Peyer's patch (tissue), 4 donors: ENCODE results near the gene TSPAN4. TPM values are rescaled to one million over a fixed set of nuclear protein-coding genes. Genes with fewer than 3 reads are reported as not detected.

Experiments used
- DNase-seq, 3 donors: peaks; one replicate each; pipeline ENCODE4 v3.0.0-alpha.2; 2017 to 2019
- H3K27ac ChIP-seq, 4 donors: fragments of 200-600 bp; sonication (generic); one replicate each; pipeline ENCODE4 v1.5.1; 2016 to 2019
- H3K27me3 ChIP-seq, 2 donors: fragments of 200-600 bp; sonication (generic); one replicate each; pipeline ENCODE4 v1.5.1; 2019
- H3K36me3 ChIP-seq, 3 donors: fragments of 200-600 bp; sonication (generic); one replicate each; pipeline ENCODE4 v1.5.1; 2016 to 2019
- H3K4me1 ChIP-seq, 4 donors: fragments of 200-600 bp; sonication (generic); one replicate each; pipeline ENCODE4 v1.5.1; 2016 to 2019
- H3K4me3 ChIP-seq, 4 donors: fragments of 200-600 bp; sonication (generic); 1 replicate in 3 of 4; 2 replicates in 1 of 4; pipeline ENCODE4 v1.5.1; 2016 to 2019; ENCODE audit warnings: mild to moderate bottlenecking in 1 of 4
- H3K9me3 ChIP-seq, 4 donors: fragments of 200-600 bp; sonication (generic); one replicate each; pipeline ENCODE4 v1.5.1; 2016 to 2019; ENCODE audit warnings: mild to moderate bottlenecking in 1 of 4
- POLR2A ChIP-seq, 2 donors: fragments of 450-650 bp; IDR thresholded peaks; one replicate each; pipeline ENCODE4 v1.5.1; 2017; ENCODE audit warnings: antibody characterized with exemption in 2 of 2, mild to moderate bottlenecking in 2 of 2, moderate library complexity in 2 of 2
- total RNA-seq, 4 donors: library from RNA; depleted of rRNA; stranded (reverse); fragments of >200 nt; gene quantifications; one replicate each; pipeline ENCODE4 v1.1.0, GENCODE V29; 2016
- TF ChIP-seq, protein P1 (sequence below), 6 experiments: fragments of 450-650 bp in 4 of 6; fragments of 200-600 bp in 2 of 6; sonication (generic) in 1 of 6; IDR thresholded peaks; one replicate each; pipeline ENCODE4 v1.5.1; 2017 to 2019; ENCODE audit warnings: antibody characterized with exemption in 6 of 6, mild to moderate bottlenecking in 3 of 6, moderate library complexity in 1 of 6

TSPAN4 gene
- total RNA-seq, 4 donors from 2014 or later: 20.0 to 52.1 (median 38.4) TPM

DNA sequence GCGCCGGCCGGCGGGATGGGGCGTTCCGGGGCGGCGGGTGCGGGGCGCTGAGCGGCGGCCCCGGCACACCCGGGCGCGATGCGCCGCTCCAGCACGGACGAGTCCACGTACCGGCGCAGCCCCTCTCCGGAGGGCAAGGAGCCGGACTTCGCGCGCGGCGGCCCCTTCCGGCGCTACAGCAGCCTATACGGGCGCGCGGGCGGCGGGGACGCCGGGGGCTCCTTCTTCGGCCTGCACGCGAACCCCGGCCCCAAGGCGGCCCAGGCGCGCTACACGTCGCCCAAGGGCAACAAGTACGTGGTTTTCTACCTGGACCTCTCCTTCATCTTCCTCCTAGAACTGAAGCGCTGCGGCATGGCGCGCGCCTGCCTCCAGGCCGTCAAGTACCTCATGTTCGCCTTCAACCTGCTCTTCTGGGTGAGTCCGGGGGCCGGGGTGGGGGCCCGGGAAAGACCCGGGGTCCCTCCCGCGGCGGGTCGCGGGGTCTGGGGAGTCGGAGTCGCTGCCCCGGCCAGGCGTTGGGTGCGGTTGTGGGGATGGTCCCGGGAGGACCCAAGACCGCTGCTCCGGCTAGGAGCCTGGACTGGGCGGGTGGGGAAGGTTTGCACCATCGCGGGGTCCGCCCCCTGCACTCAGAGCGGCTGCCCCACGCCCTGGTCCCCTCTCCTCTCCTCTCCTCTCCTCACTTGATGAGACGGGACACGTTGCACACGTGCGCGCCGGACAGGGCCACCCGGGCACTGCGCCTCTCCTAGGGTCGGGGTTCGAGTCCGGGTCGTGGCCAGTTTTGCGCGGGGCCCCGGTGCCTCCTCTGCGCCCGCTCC, 7.5 kb downstream of the TSPAN4 start:
- Histone ChIP-seq H3K4me3 (peak overlapping the region in 3 of 4 donors; percentile 48 to 57 (median 51)), H3K27me3 (peaks cover 0 to 10% of the 10 kb centered on the region in 2 donors), H3K36me3 (no peaks in the 10 kb centered on the region), H3K9me3 (no peaks in the 10 kb centered on the region), H3K4me1 (peaks cover 0 to 42% (median 18%) of the 10 kb centered on the region in 4 donors), H3K27ac (no peak overlapping the region)
- TF ChIP-seq, protein P1, sequence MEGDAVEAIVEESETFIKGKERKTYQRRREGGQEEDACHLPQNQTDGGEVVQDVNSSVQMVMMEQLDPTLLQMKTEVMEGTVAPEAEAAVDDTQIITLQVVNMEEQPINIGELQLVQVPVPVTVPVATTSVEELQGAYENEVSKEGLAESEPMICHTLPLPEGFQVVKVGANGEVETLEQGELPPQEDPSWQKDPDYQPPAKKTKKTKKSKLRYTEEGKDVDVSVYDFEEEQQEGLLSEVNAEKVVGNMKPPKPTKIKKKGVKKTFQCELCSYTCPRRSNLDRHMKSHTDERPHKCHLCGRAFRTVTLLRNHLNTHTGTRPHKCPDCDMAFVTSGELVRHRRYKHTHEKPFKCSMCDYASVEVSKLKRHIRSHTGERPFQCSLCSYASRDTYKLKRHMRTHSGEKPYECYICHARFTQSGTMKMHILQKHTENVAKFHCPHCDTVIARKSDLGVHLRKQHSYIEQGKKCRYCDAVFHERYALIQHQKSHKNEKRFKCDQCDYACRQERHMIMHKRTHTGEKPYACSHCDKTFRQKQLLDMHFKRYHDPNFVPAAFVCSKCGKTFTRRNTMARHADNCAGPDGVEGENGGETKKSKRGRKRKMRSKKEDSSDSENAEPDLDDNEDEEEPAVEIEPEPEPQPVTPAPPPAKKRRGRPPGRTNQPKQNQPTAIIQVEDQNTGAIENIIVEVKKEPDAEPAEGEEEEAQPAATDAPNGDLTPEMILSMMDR (IDR thresholded peaks at IDR 0.05): no peak
- no peak for TF ChIP-seq POLR2A (IDR thresholded peaks at IDR 0.05)
- DNase-seq: no peak

DNA sequence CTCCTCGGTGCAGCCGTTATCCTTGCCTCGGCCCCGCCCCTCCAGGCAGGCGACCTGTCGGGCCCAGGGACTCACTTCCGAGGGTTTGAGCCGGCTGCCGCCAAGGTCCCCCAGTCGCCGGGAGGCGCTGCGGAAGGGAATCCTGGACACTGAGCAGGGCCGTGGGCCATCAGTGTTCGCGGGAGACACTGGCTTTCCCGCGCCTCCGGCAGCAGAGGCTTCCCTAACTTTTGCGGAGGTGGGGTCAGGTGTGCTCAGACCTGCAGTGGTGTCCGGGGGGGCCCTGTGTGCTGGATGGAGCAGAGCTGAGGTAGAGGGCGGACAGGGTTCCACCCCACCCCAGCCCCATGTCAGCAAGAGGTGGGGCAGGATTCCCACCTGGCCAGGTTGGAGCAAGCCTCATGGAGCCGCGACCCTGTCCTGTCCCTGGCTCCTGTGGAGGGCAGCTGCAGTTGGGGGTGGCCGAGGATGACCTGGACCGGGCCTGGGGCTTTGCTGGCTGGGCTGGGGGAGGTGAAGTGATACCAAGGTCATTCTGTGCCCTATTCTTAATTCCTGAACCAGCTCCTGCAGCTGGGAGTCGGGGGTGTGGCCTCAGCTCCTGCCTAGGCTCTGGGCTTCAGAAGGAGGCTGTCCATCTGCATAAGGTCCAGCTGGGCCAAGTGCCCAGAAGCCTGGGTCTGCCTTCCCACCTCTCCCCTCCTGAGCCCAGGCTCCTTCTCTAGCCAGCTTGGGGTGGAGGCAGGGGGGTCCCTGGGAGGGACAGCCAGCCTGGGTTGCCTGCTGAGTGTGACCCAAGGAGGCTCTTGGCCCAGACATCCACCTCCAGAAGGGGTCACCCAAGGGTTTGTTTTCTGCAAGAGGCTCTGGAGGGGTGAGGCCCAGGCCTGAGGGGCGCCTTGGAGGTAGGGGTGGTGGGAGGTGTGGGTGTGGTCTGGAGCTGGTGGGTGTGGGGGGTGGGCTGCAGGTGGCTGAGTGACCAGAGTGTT, 8.4 kb downstream of the TSPAN4 start:
- TF ChIP-seq, protein P1 (IDR thresholded peaks at IDR 0.05): peak in 1 of 6 experiments; percentile 11
- no peak for TF ChIP-seq POLR2A (IDR thresholded peaks at IDR 0.05)
- peaks cover 0 to 36% (median 18%) of the 10 kb centered on the region in 4 donors for H3K4me1 ChIP-seq
- peaks cover 0 to 10% of the 10 kb centered on the region in 2 donors for H3K27me3 ChIP-seq
- H3K36me3 ChIP-seq: no peaks in the 10 kb centered on the region
- DNase-seq: no peak
- H3K27ac ChIP-seq: no peak overlapping the region
- no peak overlapping the region for H3K4me3 ChIP-seq
- H3K9me3 ChIP-seq: no peaks in the 10 kb centered on the region

DNA sequence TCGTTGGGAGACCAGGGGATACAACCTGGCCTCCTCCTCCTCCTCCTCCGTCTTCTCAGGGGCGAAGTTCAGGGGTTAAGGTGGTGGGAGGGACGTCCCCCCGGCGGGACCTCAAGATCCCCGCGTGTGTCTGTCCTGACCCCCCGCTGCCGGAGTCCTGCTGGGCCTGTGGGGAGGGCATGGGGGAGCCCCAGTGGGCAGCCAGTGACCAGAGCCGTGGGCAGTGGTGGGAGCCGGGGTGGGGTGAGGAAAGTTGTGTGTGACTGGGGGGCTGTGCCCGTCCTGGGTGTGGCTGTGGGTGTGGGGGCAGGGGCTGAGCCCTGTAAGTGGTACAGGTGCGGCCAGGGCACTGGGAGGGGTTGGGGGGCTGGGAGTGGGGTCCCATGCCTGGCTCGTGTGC, 10.1 kb downstream of the TSPAN4 start:
- peaks cover 0 to 10% of the 10 kb centered on the region in 2 donors for H3K27me3 ChIP-seq
- H3K4me1 ChIP-seq: peaks cover 0 to 34% (median 15%) of the 10 kb centered on the region in 4 donors
- TF ChIP-seq POLR2A (IDR thresholded peaks at IDR 0.05): no peak
- TF ChIP-seq, protein P1 (IDR thresholded peaks at IDR 0.05): no peak
- H3K4me3 ChIP-seq: no peak overlapping the region
- H3K9me3 ChIP-seq: no peaks in the 10 kb centered on the region
- no peak for DNase-seq
- H3K27ac ChIP-seq: no peak overlapping the region
- H3K36me3 ChIP-seq: no peaks in the 10 kb centered on the region

DNA sequence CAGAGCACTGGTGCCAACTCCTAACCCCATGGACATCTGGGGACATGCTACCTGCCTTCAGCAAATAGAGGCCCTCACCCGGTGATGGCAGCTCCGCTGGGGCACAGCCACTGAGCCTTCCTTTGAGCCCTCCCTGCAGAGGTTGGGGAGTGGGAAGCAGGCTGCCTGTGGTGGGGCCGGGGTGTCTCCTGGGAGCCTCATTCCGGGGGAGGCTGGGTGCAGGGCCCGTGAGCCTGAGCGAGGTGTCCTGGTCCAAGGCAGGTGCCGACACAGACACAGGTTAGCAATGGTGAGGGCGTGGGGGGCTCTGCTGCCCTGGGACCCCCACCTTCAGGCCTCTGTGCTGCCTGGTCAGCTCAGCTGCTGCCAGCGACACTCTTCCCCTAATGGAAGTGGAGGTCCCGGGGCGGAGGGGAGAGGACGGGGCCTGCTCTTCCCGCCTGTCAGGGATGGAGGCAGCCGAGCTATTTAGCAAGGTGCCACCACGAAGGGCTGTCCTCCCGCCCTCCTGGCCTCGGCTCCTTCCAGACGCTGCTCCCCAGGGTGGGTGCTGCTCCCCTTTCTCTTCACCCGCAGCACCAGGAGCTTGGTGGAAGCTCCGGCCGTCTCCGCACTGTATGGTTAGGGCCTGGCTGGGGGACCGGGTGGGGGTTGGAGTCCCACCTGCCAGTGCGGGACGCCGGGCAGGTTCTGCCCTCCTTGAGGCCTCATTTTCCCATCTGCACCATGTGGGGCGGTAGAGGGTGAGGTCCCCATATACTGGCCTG, 11.2 kb downstream of the TSPAN4 start:
- Histone ChIP-seq H3K4me1 (peaks cover 0 to 25% (median 8%) of the 10 kb centered on the region in 4 donors), H3K4me3 (no peak overlapping the region), H3K27ac (no peak overlapping the region), H3K9me3 (no peaks in the 10 kb centered on the region), H3K27me3 (peaks cover 0 to 6% of the 10 kb centered on the region in 2 donors), H3K36me3 (no peaks in the 10 kb centered on the region)
- no peak for TF ChIP-seq POLR2A (IDR thresholded peaks at IDR 0.05)
- TF ChIP-seq, protein P1 (IDR thresholded peaks at IDR 0.05): no peak
- DNase-seq: no peak
